Peyer's patch (tissue), 4 donors: ENCODE data around the gene MICA.

Source experiments
- CTCF ChIP-seq, 6 experiments: fragments of 450-650 bp in 4 of 6; fragments of 200-600 bp in 2 of 6; sonication (generic) in 1 of 6; IDR thresholded peaks; one replicate each; pipeline ENCODE4 v1.5.1; 2017 to 2019; ENCODE audit warnings: antibody characterized with exemption in 6 of 6, mild to moderate bottlenecking in 3 of 6, moderate library complexity in 1 of 6
- POLR2A ChIP-seq, 2 donors: fragments of 450-650 bp; IDR thresholded peaks; one replicate each; pipeline ENCODE4 v1.5.1; 2017; ENCODE audit warnings: antibody characterized with exemption in 2 of 2, mild to moderate bottlenecking in 2 of 2, moderate library complexity in 2 of 2

GRCh38 chr6:31407699-31408098 lies 4.3 kb downstream of the MICA start:
- no peak for TF ChIP-seq CTCF (IDR thresholded peaks at IDR 0.05)
- no peak for TF ChIP-seq POLR2A (IDR thresholded peaks at IDR 0.05)
